Esophagus squamous epithelium (tissue), 4 donors: Measurements from ENCODE around the gene SPANXN2.

Experiments used
- POLR2A ChIP-seq, 4 donors: fragments of 450-650 bp; IDR thresholded peaks; one replicate each; pipeline ENCODE4 v1.6.1; 2017; ENCODE audit warnings: antibody characterized with exemption in 4 of 4, mild to moderate bottlenecking in 4 of 4, moderate library complexity in 3 of 4
- TF ChIP-seq, protein P1 (sequence below), 6 experiments: fragments of 450-650 bp in 4 of 6; fragments of 200-600 bp in 2 of 6; sonication (generic) in 2 of 6; IDR thresholded peaks; one replicate each; pipeline ENCODE4 v1.5.1; 2016 to 2019; ENCODE audit warnings: antibody characterized with exemption in 6 of 6, mild to moderate bottlenecking in 4 of 6, moderate library complexity in 4 of 6

DNA sequence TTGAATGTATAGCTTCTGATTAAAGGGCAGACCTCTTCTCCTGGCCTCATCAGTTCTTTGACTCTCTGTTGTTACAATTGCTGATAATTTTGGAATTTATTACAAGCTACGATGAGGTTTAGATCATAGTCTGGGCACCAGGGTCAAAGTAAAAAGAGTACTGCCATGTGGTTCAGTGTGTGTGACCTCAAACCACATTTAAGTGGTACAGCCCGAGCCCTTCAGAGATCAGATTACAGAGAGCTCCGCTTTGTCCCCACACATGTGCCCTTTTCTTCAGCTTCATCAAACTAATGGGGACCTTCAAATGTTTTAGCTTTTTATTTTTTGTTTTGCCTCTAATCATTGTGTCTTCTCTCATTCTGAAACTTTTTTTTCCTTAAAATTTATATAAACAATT, 37.1 kb downstream of the SPANXN2 start:
- TF ChIP-seq, protein P1, sequence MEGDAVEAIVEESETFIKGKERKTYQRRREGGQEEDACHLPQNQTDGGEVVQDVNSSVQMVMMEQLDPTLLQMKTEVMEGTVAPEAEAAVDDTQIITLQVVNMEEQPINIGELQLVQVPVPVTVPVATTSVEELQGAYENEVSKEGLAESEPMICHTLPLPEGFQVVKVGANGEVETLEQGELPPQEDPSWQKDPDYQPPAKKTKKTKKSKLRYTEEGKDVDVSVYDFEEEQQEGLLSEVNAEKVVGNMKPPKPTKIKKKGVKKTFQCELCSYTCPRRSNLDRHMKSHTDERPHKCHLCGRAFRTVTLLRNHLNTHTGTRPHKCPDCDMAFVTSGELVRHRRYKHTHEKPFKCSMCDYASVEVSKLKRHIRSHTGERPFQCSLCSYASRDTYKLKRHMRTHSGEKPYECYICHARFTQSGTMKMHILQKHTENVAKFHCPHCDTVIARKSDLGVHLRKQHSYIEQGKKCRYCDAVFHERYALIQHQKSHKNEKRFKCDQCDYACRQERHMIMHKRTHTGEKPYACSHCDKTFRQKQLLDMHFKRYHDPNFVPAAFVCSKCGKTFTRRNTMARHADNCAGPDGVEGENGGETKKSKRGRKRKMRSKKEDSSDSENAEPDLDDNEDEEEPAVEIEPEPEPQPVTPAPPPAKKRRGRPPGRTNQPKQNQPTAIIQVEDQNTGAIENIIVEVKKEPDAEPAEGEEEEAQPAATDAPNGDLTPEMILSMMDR (IDR thresholded peaks at IDR 0.05): no peak
- no peak for TF ChIP-seq POLR2A (IDR thresholded peaks at IDR 0.05)
